ENCODE measurements around the gene PPT1.

GRCh38 chr1:40078512-40079333 is 18.3 kb downstream of the PPT1 start:
- TF ChIP-seq CTCF (IDR thresholded peaks at IDR 0.05) (peak; percentile 23 to 80 (median 57)), POLR2A (IDR thresholded peaks at IDR 0.05) (no peak)
